ENCODE measurements around the gene FLRT1. TPM values are rescaled to one million over a fixed set of nuclear protein-coding genes. Genes with fewer than 3 reads are reported as not detected.
A peak's percentile ranks its signal among the peaks of the same experiment; 100 is the strongest.

The FLRT1 gene
- total RNA-seq, 4 donors from 2014 or later, result 0.06 to 0.19 (median 0.08) TPM; not detected in 1

DNA sequence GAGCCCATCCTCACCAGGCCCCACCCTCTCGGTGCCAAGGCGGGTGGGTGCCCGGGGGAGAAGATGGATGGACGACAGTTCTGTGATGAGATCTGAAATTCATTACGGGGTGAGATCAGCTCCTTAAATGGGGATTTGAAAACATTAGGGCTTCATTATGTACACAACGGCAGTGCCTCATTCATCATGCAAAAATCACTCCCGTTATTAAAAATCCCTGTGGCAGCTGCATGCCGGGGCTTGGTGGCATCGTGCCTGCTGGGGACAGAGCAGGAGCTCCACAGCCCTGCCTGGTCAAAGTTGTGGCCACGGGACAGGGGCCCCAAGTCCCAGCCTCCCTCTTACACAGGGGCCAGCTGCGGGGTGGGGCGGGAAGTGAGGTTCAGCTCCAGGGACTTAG, 29.3 kb upstream of the FLRT1 start:
- DNase-seq, result no peak
- TF ChIP-seq CTCF (IDR thresholded peaks at IDR 0.05), result no peak
- no peak for TF ChIP-seq POLR2A (IDR thresholded peaks at IDR 0.05)
- no peak overlapping the region for H3K27ac ChIP-seq
- peaks cover 0 to 3% (median 0%) of the 10 kb centered on the region in 3 donors for H3K9me3 ChIP-seq
- H3K4me3 ChIP-seq, result no peak overlapping the region
- WGBS, 2 donors, result 27 to 35% methylated on average over 6 to 9 of the region's 12 CpGs
- intact Hi-C loops (cut with DNase I), result no loop called here
- H3K4me1 ChIP-seq, result peaks cover 10 to 42% (median 20%) of the 10 kb centered on the region in 3 donors
- H3K27me3 ChIP-seq, result peaks cover 0 to 36% (median 0%) of the 10 kb centered on the region in 4 donors
- no peaks in the 10 kb centered on the region for H3K36me3 ChIP-seq

DNA sequence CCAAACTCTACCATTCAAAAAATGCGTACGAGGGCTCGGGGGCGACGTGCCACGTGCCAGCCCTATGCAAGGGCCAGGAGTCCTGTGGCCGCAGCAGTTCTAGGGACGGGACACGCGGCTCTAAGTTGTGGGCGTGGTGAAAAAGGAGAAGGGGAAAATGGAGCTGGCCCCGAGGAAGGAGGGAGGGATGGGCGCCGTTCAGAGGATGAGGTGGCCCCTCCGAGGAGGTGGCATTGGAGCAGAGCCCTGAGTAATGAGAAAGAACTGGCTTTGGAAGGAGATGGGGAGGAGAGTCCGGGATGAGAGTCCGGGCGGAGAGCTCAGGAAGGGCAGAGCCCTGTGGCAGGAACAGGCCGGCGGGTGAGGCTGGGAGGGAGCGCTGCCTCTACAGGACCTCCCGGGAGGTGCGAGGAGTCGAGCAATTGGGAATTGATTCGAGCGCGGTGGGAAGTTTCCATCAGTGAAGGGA, 28.5 kb upstream of the FLRT1 start:
- DNase-seq, result no peak
- no peak for TF ChIP-seq POLR2A (IDR thresholded peaks at IDR 0.05)
- no peak for TF ChIP-seq CTCF (IDR thresholded peaks at IDR 0.05)
- H3K36me3 ChIP-seq, result no peaks in the 10 kb centered on the region
- H3K4me3 ChIP-seq, result peak overlapping the region; percentile 10 to 60 (median 38)
- intact Hi-C loops (cut with DNase I), result no loop called here
- H3K27me3 ChIP-seq, result peaks cover 0 to 36% (median 0%) of the 10 kb centered on the region in 4 donors
- 1 to 2% methylated on average over 17 to 19 of the region's 27 CpGs for WGBS, 2 donors
- H3K9me3 ChIP-seq, result peaks cover 0 to 3% (median 0%) of the 10 kb centered on the region in 3 donors
- H3K27ac ChIP-seq, result peak overlapping the region in 3 of 4 donors; percentile 1 to 40 (median 40)
- peaks cover 10 to 34% (median 13%) of the 10 kb centered on the region in 3 donors for H3K4me1 ChIP-seq

DNA sequence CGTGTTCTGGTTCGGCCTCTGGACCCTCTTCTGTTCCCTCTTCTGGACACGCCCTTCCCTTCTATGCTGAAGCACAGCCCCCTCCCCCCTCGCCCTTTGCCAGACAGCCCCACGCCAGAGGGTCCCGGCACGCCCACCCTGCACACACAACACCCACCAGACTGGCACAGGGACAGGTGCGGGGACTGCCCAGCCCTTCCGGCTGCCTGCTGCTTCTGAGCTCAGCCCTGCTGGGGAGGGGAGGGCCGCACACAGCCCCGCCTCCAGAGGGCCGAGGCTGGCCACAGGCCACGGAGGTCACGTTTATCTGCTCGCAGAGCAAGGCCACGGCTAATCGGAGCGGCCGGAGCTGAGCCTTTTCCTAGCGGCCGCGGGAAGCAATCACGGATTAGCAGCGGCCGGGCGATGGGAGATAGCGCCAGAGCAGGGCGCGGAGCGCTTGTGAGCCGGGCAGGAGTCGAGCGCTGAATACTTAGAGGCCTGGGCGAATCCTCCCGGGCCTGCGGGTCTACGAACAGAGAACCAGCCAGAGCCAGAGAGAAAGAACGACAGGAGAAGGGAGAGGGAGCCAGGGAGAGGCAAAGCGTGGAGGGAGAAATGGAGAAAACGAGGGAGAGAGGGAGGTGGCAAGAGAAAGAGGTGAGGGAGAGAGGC, 28.0 kb upstream of the FLRT1 start:
- Histone ChIP-seq H3K4me1 (peaks cover 10 to 29% (median 12%) of the 10 kb centered on the region in 3 donors), H3K4me3 (peak overlapping the region; percentile 10 to 60 (median 38)), H3K36me3 (no peaks in the 10 kb centered on the region), H3K27ac (peak overlapping the region in 3 of 4 donors; percentile 1 to 40 (median 40)), H3K9me3 (peaks cover 0 to 3% (median 0%) of the 10 kb centered on the region in 3 donors), H3K27me3 (peaks cover 0 to 36% (median 0%) of the 10 kb centered on the region in 4 donors)
- intact Hi-C loops (cut with DNase I), result no loop called here
- WGBS, 2 donors, result 8 to 28% methylated on average over 4 to 15 of the region's 40 CpGs
- no peak for DNase-seq
- TF ChIP-seq CTCF (IDR thresholded peaks at IDR 0.05) (peak in 3 of 6 experiments; percentile 27 to 40 (median 38)), POLR2A (IDR thresholded peaks at IDR 0.05) (no peak)

DNA sequence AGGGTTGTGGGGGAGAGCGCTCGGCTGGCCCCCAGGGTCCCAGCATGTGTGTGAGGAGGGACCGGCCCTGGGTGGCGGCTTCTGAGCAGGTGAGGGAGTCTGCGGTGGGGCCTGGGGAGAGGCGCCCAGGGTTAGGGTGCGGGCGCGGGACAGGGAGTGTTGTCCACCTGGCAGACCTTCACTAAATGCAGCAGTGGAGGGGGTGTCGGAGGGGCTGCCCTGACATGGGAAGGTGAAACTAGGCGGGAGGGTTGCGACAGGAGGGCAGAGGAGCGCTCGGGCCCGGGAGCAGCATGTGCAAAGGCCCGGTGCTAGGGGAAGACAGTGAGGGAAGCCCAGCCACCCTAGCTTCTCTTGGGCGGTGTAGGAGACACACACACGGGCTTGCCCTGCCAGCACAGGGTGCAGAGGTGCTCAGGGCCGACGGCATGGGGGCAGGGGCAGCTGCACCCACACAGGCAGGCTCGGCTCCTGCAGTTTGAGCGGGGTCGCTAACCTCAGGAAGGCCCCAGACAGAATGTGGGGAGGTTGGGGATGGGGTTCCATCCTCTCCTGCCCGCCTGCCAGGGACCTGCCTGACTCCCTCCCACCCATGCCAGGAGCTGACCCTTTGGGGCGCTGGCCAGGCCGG, 27.3 kb upstream of the FLRT1 start:
- Histone ChIP-seq H3K27ac (peak overlapping the region in 2 of 4 donors; percentile 1 to 40), H3K36me3 (no peaks in the 10 kb centered on the region), H3K4me1 (peaks cover 10 to 28% (median 12%) of the 10 kb centered on the region in 3 donors), H3K9me3 (peaks cover 0 to 3% (median 0%) of the 10 kb centered on the region in 3 donors), H3K27me3 (peaks cover 0 to 36% (median 0%) of the 10 kb centered on the region in 4 donors), H3K4me3 (peak overlapping the region in 2 of 4 donors; percentile 40 to 60)
- TF ChIP-seq POLR2A (IDR thresholded peaks at IDR 0.05), result no peak
- TF ChIP-seq CTCF (IDR thresholded peaks at IDR 0.05), result no peak
- 81 to 84% methylated on average over 14 to 16 of the region's 26 CpGs for WGBS, 2 donors
- intact Hi-C loops (cut with DNase I), result no loop called here
- no peak for DNase-seq
